Measurements from ENCODE around the gene ERBIN. TPM values are rescaled to one million over a fixed set of nuclear protein-coding genes. Genes with fewer than 3 reads are reported as not detected.

ERBIN gene
- total RNA-seq, 1 donor from 2014 or later = 12.0 TPM

DNA sequence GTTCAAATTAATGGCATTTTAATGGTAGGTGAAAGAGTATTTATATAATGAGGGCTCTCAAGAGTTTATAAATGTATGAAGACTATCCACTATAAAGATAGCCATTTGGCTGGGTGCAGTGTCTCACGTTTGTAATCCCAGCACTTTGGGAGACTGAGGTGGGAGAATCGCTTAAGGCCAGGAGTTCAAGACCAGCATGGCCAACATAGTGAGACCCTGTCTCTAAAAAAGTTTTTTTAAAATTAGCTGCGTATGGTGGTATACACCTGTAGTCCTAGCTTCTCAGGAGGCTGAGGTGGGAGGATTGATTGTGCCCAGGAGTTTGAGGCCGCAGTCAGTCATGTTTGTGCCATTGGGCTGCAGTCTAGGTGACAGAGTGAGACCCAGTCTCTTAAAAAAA lies 61.6 kb downstream of the ERBIN start:
- TF ChIP-seq, protein P1, sequence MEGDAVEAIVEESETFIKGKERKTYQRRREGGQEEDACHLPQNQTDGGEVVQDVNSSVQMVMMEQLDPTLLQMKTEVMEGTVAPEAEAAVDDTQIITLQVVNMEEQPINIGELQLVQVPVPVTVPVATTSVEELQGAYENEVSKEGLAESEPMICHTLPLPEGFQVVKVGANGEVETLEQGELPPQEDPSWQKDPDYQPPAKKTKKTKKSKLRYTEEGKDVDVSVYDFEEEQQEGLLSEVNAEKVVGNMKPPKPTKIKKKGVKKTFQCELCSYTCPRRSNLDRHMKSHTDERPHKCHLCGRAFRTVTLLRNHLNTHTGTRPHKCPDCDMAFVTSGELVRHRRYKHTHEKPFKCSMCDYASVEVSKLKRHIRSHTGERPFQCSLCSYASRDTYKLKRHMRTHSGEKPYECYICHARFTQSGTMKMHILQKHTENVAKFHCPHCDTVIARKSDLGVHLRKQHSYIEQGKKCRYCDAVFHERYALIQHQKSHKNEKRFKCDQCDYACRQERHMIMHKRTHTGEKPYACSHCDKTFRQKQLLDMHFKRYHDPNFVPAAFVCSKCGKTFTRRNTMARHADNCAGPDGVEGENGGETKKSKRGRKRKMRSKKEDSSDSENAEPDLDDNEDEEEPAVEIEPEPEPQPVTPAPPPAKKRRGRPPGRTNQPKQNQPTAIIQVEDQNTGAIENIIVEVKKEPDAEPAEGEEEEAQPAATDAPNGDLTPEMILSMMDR (IDR thresholded peaks at IDR 0.05) = no peak
- Histone ChIP-seq H3K27me3 (no peaks in the 10 kb centered on the region), H3K9me3 (no peaks in the 10 kb centered on the region), H3K4me3 (no peak overlapping the region), H3K4me1 (peaks cover 0 to 15% of the 10 kb centered on the region in 2 donors), H3K36me3 (no peaks in the 10 kb centered on the region), H3K27ac (no peak overlapping the region)
- no peak for DNase-seq (ENCODE audit: low spot score in 2 of 2)
- intact Hi-C loops (cut with DNase I) = no loop called here

DNA sequence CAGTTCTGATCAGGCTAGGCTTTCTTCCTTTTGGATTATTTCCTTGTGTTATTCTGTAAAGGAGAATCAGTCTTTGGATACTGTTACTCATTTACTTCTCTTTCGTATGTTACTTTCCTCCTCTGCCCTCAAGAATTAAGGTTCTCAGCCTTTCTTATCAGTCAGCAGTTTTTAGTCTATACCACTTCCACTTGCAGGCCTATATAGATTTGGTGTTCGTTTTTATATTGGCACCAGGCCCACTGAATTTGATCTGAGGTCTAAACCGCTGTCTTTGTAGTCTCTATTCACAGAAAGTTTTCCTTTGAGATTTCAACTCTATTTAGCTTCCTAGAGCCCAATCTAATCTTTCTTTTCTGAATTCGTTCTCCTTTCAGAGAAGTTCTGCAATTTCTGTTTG lies 62.8 kb downstream of the ERBIN start:
- Histone ChIP-seq H3K36me3 (no peaks in the 10 kb centered on the region), H3K27ac (no peak overlapping the region), H3K4me1 (peaks cover 0 to 15% of the 10 kb centered on the region in 2 donors), H3K27me3 (no peaks in the 10 kb centered on the region), H3K4me3 (no peak overlapping the region), H3K9me3 (no peaks in the 10 kb centered on the region)
- TF ChIP-seq, protein P1 (IDR thresholded peaks at IDR 0.05) = no peak
- no peak for DNase-seq (ENCODE audit: low spot score in 2 of 2)
- intact Hi-C loops (cut with DNase I) = no loop called here

DNA sequence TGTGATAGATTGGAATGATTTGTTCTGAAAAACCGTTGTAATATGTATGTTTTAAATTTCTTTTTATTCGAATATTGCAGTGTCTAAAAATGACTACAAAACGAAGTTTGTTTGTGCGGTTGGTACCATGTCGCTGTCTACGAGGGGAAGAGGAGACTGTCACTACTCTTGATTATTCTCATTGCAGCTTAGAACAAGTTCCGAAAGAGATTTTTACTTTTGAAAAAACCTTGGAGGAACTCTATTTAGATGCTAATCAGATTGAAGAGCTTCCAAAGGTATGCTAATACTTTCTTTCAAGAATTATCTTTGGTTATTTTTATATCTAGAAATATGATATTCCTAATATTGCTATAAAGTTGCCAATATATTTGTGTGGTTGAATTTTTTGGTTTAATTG lies 66.3 kb downstream of the ERBIN start:
- intact Hi-C loops (cut with DNase I) = no loop called here
- no peak overlapping the region for H3K4me3 ChIP-seq
- no peaks in the 10 kb centered on the region for H3K27me3 ChIP-seq
- TF ChIP-seq, protein P1 (IDR thresholded peaks at IDR 0.05) = no peak
- no peak overlapping the region for H3K27ac ChIP-seq
- H3K4me1 ChIP-seq = no peaks in the 10 kb centered on the region
- DNase-seq (ENCODE audit: low spot score in 2 of 2) = no peak
- H3K36me3 ChIP-seq = peaks cover 0 to 11% of the 10 kb centered on the region in 2 donors
- no peaks in the 10 kb centered on the region for H3K9me3 ChIP-seq

DNA sequence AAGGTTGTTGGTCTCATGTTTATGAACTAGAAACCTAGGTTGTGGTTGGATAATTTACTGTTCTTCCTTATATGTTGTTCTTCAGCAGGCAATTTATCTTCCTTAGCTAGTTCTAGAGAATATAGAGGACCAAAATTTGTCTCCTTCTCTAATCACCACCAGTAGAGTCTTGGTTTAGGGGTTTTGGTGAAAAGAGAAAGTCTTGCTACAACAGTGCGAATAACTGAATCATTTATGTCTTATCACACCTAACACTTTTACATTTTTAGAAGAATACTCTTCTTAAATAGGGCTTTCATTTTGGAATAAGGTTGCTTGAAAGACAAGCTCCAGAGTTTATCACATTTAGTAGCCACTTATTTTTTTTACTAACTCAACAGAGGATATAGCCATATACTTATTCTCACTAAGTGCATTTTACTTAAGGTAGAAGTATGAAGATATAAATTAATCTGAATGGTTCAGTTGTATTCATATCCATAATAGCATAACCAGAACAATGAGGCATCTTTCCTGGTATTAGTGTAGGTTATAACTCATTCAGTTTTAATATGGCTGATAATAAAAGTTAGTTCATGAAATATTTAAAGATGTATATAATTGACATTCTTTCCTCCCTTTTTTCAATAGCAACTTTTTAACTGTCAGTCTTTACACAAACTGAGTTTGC lies 67.9 kb downstream of the ERBIN start:
- Histone ChIP-seq H3K4me1 (no peaks in the 10 kb centered on the region), H3K27me3 (no peaks in the 10 kb centered on the region), H3K27ac (no peak overlapping the region), H3K9me3 (no peaks in the 10 kb centered on the region), H3K36me3 (peaks cover 0 to 11% of the 10 kb centered on the region in 2 donors), H3K4me3 (no peak overlapping the region)
- DNase-seq (ENCODE audit: low spot score in 2 of 2) = no peak
- TF ChIP-seq, protein P1 (IDR thresholded peaks at IDR 0.05) = no peak
- intact Hi-C loops (cut with DNase I) = no loop called here

DNA sequence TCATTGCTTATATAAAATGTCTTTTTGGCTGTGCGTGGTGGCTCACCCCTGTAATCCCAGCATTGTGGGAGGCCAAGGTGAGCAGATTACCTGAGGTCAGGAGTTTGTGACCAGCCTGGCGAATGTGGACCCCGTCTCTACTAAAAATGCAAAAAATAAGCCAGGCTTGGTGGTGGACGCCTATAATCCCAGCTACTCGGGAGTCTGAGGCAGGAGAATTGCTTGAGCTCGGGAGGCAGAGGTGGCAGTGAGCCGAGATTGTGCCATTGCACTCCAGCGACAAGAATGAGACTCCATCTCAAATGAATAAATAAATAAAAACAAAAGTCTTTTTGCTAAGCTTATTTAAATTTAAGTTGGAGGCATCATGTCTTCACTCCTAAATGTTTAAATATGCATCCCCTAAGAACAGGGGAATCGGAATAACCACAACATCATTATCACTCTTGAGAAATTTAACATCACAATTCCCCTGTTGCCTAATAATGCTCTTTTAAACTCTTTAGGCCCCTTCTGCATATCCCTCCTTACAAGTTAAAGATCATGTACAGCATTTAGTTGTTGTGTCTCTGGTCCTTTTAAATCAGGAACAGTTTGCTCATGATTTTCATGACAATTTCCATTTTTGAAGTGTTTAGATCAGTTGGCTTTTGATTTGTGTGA lies 72.8 kb downstream of the ERBIN start:
- TF ChIP-seq, protein P1 (IDR thresholded peaks at IDR 0.05) = no peak
- intact Hi-C loops (cut with DNase I) = no loop called here
- Histone ChIP-seq H3K27ac (no peak overlapping the region), H3K27me3 (no peaks in the 10 kb centered on the region), H3K4me1 (no peaks in the 10 kb centered on the region), H3K36me3 (peaks cover 0 to 11% of the 10 kb centered on the region in 2 donors), H3K9me3 (no peaks in the 10 kb centered on the region), H3K4me3 (no peak overlapping the region)
- no peak for DNase-seq (ENCODE audit: low spot score in 2 of 2)

All from ascending aorta (tissue), 2 donors.